BJ (cell line): Measurements from ENCODE around the gene FHIP1A. TPM values are rescaled to one million over a fixed set of nuclear protein-coding genes. Genes with fewer than 3 reads are reported as not detected.

Experiments used
- CTCF ChIA-PET: fragments of 350-600 bp; formaldehyde crosslinking; extraction: SDS; loops from one replicate; lab custom pipeline; 2021; ENCODE audit warnings: antibody characterized with exemption, inconsistent platforms; lab: Yijun Ruan, JAX
- POLR2A ChIA-PET: fragments of 300-600 bp; sonication (Branson Sonifier 250); formaldehyde crosslinking; extraction: SDS; loops from one replicate; lab custom pipeline; 2021; ENCODE audit warnings: antibody characterized with exemption; lab: Charles Lee
- DNase-seq: peaks from one replicate; pipeline ENCODE4 v3.0.0-alpha.2; 2011; ENCODE audit warnings: low read depth
- H3K27me3 ChIP-seq: 2 replicates; pipeline ENCODE4 v1.6.0; 2011; ENCODE audit warnings: low read length; ENCODE audit not compliant: control insufficient read depth, insufficient read depth
- H3K36me3 ChIP-seq: 2 replicates; pipeline ENCODE4 v1.5.1; 2011; ENCODE audit warnings: low read length; ENCODE audit not compliant: control insufficient read depth, insufficient read depth
- H3K4me3 ChIP-seq: 2 replicates; pipeline ENCODE4 v1.5.1; 2011; ENCODE audit warnings: low read depth, mild to moderate bottlenecking, control low read depth, low read length
- CTCF ChIP-seq: IDR thresholded peaks from 2 replicates; pipeline ENCODE4 v1.5.1; 2011; ENCODE audit warnings: low read depth, mild to moderate bottlenecking, control low read depth, inconsistent platforms, low read length, moderate library complexity; ENCODE audit not compliant: insufficient read depth
- polyA plus RNA-seq: library from polyadenylated mRNA; depleted of rRNA; stranded (reverse); fragments of >200 nt; gene quantifications from 2 replicates; pipeline ENCODE4 v1.2.3, GENCODE V29; 2011

The FHIP1A gene
- polyA plus RNA-seq, 1 experiment, result 0.28 TPM

- POLR2A ChIA-PET, result no interaction called here
Measured at GRCh38 chr4:151439320-151439719, 30.3 kb downstream of the FHIP1A start.

GRCh38 chr4:151442002-151442401, 33.0 kb downstream of the FHIP1A start:
- no peak for DNase-seq
- peaks cover 2% of the 10 kb centered on the region; the same call in 1 of the 2 replicates for H3K27me3 ChIP-seq
- TF ChIP-seq CTCF, result no peak
- no peaks in the 10 kb centered on the region for H3K36me3 ChIP-seq
- ChIA-PET POLR2A (no interaction called here), CTCF (no interaction called here)
- no peak overlapping the region for H3K4me3 ChIP-seq

More at GRCh38 chr4:151439320-151439719, 30.3 kb downstream of the FHIP1A start:
- TF ChIP-seq CTCF, result no peak
- DNase-seq, result no peak
- Histone ChIP-seq H3K27me3 (peaks cover 2% of the 10 kb centered on the region; the same call in 1 of the 2 replicates), H3K4me3 (no peak overlapping the region), H3K36me3 (no peaks in the 10 kb centered on the region)
- CTCF ChIA-PET, result no interaction called here

GRCh38 chr4:151443247-151443646, 34.3 kb downstream of the FHIP1A start:
- POLR2A ChIA-PET, result interaction anchor here (0.6 kb wide), 1 partner anchor 14 kb away, joined by 10 read pairs; no protein-coding TSS in a partner anchor
- no peak for TF ChIP-seq CTCF
- H3K27me3 ChIP-seq, result peaks cover 2% of the 10 kb centered on the region; the same call in 1 of the 2 replicates
- no peak overlapping the region for H3K4me3 ChIP-seq
- CTCF ChIA-PET, result no interaction called here
- H3K36me3 ChIP-seq, result no peaks in the 10 kb centered on the region
- DNase-seq, result no peak

- H3K4me3 ChIP-seq, result no peak overlapping the region
- ChIA-PET POLR2A (no interaction called here), CTCF (interaction anchor here (1.1 to 1.3 kb wide), 2 partner anchors 10 to 17 kb away, joined by 3 read pairs; no protein-coding TSS in a partner anchor)
- peaks cover 2% of the 10 kb centered on the region; the same call in 1 of the 2 replicates for H3K27me3 ChIP-seq
- DNase-seq, result no peak
- no peak for TF ChIP-seq CTCF
- H3K36me3 ChIP-seq, result no peaks in the 10 kb centered on the region
Measured at GRCh38 chr4:151443752-151444151, 34.8 kb downstream of the FHIP1A start.

- H3K36me3 ChIP-seq, result no peaks in the 10 kb centered on the region
- no peak overlapping the region for H3K4me3 ChIP-seq
- no peak for TF ChIP-seq CTCF
- no peaks in the 10 kb centered on the region for H3K27me3 ChIP-seq
- CTCF ChIA-PET, result no interaction called here
- POLR2A ChIA-PET, result no interaction called here
- no peak for DNase-seq
Measured at GRCh38 chr4:151446208-151446607, 37.2 kb downstream of the FHIP1A start.
